Right lobe of liver (tissue), 4 donors: Measurements from ENCODE around the gene MYOZ3.

Experiments used
- POLR2A ChIP-seq: fragments of 450-650 bp; IDR thresholded peaks from one replicate; pipeline ENCODE4 v1.6.1; 2017; ENCODE audit warnings: antibody characterized with exemption, mild to moderate bottlenecking
- TF ChIP-seq, protein P1 (sequence below), 4 donors: fragments of 200-600 bp in 3 of 4; fragments of 450-650 bp in 1 of 4; IDR thresholded peaks; one replicate each; pipeline versions ENCODE4 v1.5.1 to v1.8.0; 2016 to 2022; ENCODE audit warnings: antibody characterized with exemption in 4 of 4, mild to moderate bottlenecking in 2 of 4
- donor health status: DM: no; HTN: no; CAD: no.
- donor health status: DM: no; HTN: no; CAD: no.
- donor health status: DM: no; HTN: yes; CAD: no.

DNA sequence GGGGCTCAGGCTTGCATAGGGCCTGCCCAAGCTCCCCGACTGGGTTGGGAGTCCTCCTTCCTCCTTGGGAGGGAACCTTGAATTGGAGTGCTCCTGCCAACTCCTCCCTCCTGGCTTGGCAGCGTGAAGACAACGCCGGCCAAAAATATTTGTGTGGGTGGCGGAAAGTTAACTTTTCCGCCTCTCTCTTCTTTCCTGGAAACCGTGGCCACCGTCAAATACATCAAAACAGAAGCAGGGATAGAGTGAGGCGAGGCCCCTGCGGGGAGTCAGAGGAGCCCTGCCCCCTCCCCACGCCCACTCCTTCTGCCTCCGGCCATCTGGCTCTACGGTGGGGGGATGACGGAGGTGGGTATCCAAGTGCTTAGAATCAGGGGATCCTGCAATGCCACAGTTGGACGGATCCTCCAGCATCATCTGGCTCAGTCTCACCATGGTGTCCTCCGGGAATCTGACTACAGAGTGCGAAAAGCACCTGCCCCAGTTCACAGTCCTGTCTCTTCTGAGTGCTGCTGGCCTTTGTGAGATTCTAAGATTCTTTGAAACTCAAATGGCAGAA lies 45.8 kb upstream of the MYOZ3 start:
- TF ChIP-seq POLR2A = no peak
- TF ChIP-seq, protein P1, sequence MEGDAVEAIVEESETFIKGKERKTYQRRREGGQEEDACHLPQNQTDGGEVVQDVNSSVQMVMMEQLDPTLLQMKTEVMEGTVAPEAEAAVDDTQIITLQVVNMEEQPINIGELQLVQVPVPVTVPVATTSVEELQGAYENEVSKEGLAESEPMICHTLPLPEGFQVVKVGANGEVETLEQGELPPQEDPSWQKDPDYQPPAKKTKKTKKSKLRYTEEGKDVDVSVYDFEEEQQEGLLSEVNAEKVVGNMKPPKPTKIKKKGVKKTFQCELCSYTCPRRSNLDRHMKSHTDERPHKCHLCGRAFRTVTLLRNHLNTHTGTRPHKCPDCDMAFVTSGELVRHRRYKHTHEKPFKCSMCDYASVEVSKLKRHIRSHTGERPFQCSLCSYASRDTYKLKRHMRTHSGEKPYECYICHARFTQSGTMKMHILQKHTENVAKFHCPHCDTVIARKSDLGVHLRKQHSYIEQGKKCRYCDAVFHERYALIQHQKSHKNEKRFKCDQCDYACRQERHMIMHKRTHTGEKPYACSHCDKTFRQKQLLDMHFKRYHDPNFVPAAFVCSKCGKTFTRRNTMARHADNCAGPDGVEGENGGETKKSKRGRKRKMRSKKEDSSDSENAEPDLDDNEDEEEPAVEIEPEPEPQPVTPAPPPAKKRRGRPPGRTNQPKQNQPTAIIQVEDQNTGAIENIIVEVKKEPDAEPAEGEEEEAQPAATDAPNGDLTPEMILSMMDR (IDR thresholded peaks at IDR 0.05) = no peak
